ENCODE results near the gene DCDC1. TPM values are rescaled to one million over a fixed set of nuclear protein-coding genes. Genes with fewer than 3 reads are reported as not detected.

The DCDC1 gene
- total RNA-seq, 5 donors from 2014 or later (not counting 1 experiment from before 2014, with no cell fraction given): 0.09 to 1.0 (median 0.22) TPM; not detected in 1

GRCh38 chr11:31107649-31108048, 261.9 kb downstream of the DCDC1 start:
- CTCF ChIA-PET: interaction anchor here in 1 of 2 donors (1.7 kb wide), 1 partner anchor 1069 kb away, joined by 10 read pairs; no protein-coding TSS in a partner anchor
- Mint-ChIP-seq H3K27me3 (no peaks in the 10 kb centered on the region), H3K27ac (no peak overlapping the region), H3K36me3 (no peaks in the 10 kb centered on the region), H3K9me3 (no peaks in the 10 kb centered on the region), H3K4me3 (no peak overlapping the region), H3K4me1 (no peaks in the 10 kb centered on the region)
- no peak overlapping the region for H3K4me3 ChIP-seq (ENCODE audit: control insufficient read depth in 1 of 2, extremely low read depth in 1 of 2, low read length in 1 of 2)
- H3K36me3 ChIP-seq (ENCODE audit: control insufficient read depth in 2 of 2, extremely low read depth in 1 of 2, insufficient read depth in 1 of 2, low read length in 1 of 2): no peaks in the 10 kb centered on the region
- POLR2A ChIA-PET: no interaction called here
- ATAC-seq (replicated peaks in 1 of 4): no peak
- H3K27ac ChIP-seq (ENCODE audit: low read length): no peak overlapping the region
- WGBS (ENCODE audit: insufficient coverage): no CpG with 5 or more reads among the region's 2 CpGs
- no peaks in the 10 kb centered on the region for H3K4me1 ChIP-seq (ENCODE audit: control insufficient read depth in 1 of 2, extremely low read depth in 1 of 2, insufficient read depth in 2 of 2, low read length in 2 of 2)
- H3K9me3 ChIP-seq: no peaks in the 10 kb centered on the region
- DNase-seq: no peak
- H3K27me3 ChIP-seq (replicated peaks in 1 of 2; ENCODE audit: control insufficient read depth in 2 of 2, extremely low read depth in 1 of 2, insufficient read depth in 2 of 2, low read length in 1 of 2): no peaks in the 10 kb centered on the region

- Mint-ChIP-seq H3K27me3 (no peaks in the 10 kb centered on the region), H3K4me1 (no peaks in the 10 kb centered on the region), H3K27ac (no peak overlapping the region), H3K4me3 (no peak overlapping the region), H3K9me3 (no peaks in the 10 kb centered on the region), H3K36me3 (no peaks in the 10 kb centered on the region)
- WGBS (ENCODE audit: insufficient coverage): 30% methylated on average over 2 of the region's 5 CpGs
- Histone ChIP-seq H3K36me3 (ENCODE audit: control insufficient read depth in 2 of 2, extremely low read depth in 1 of 2, insufficient read depth in 1 of 2, low read length in 1 of 2) (no peaks in the 10 kb centered on the region), H3K27ac (ENCODE audit: low read length) (no peak overlapping the region), H3K4me1 (ENCODE audit: control insufficient read depth in 1 of 2, extremely low read depth in 1 of 2, insufficient read depth in 2 of 2, low read length in 2 of 2) (no peaks in the 10 kb centered on the region), H3K4me3 (ENCODE audit: control insufficient read depth in 1 of 2, extremely low read depth in 1 of 2, low read length in 1 of 2) (no peak overlapping the region), H3K9me3 (no peaks in the 10 kb centered on the region), H3K27me3 (replicated peaks in 1 of 2; ENCODE audit: control insufficient read depth in 2 of 2, extremely low read depth in 1 of 2, insufficient read depth in 2 of 2, low read length in 1 of 2) (no peaks in the 10 kb centered on the region)
- no peak for ATAC-seq (replicated peaks in 1 of 4)
- peak in 21 of 35 experiments; percentile 0 to 47 (median 9) for DNase-seq
- ChIA-PET CTCF (interaction anchor here in 1 of 2 donors (1.0 to 1.7 kb wide), 2 partner anchors 1069 to 1191 kb away, joined by 3 to 10 read pairs; no protein-coding TSS in a partner anchor), POLR2A (no interaction called here)
These were observed 262.5 kb downstream of the DCDC1 start for GRCh38 chr11:31106968-31107576.

GRCh38 chr11:31106326-31106725, 263.2 kb downstream of the DCDC1 start:
- Mint-ChIP-seq H3K4me3 (no peak overlapping the region), H3K27ac (no peak overlapping the region), H3K9me3 (no peaks in the 10 kb centered on the region), H3K4me1 (no peaks in the 10 kb centered on the region), H3K27me3 (no peaks in the 10 kb centered on the region), H3K36me3 (no peaks in the 10 kb centered on the region)
- no peak overlapping the region for H3K27ac ChIP-seq (ENCODE audit: low read length)
- POLR2A ChIA-PET: interaction anchor here in 1 of 2 donors (0.6 kb wide), 1 partner anchor 58 kb away, joined by 3 read pairs; no protein-coding TSS in a partner anchor
- CTCF ChIA-PET: interaction anchor here in 1 of 2 donors (1.0 to 1.7 kb wide), 2 partner anchors 1070 to 1192 kb away, joined by 3 to 10 read pairs; no protein-coding TSS in a partner anchor
- H3K36me3 ChIP-seq (ENCODE audit: control insufficient read depth in 2 of 2, extremely low read depth in 1 of 2, insufficient read depth in 1 of 2, low read length in 1 of 2): no peaks in the 10 kb centered on the region
- no peak for ATAC-seq (replicated peaks in 1 of 4)
- no peak for DNase-seq
- no peaks in the 10 kb centered on the region for H3K27me3 ChIP-seq (replicated peaks in 1 of 2; ENCODE audit: control insufficient read depth in 2 of 2, extremely low read depth in 1 of 2, insufficient read depth in 2 of 2, low read length in 1 of 2)
- WGBS (ENCODE audit: insufficient coverage): 60% methylated on average over 1 of the region's 3 CpGs
- H3K4me3 ChIP-seq (ENCODE audit: control insufficient read depth in 1 of 2, extremely low read depth in 1 of 2, low read length in 1 of 2): no peak overlapping the region
- no peaks in the 10 kb centered on the region for H3K9me3 ChIP-seq
- H3K4me1 ChIP-seq (ENCODE audit: control insufficient read depth in 1 of 2, extremely low read depth in 1 of 2, insufficient read depth in 2 of 2, low read length in 2 of 2): no peaks in the 10 kb centered on the region

GRCh38 chr11:31102875-31103274, 266.7 kb downstream of the DCDC1 start:
- Mint-ChIP-seq H3K9me3 (no peaks in the 10 kb centered on the region), H3K4me1 (no peaks in the 10 kb centered on the region), H3K4me3 (no peak overlapping the region), H3K27me3 (no peaks in the 10 kb centered on the region), H3K36me3 (no peaks in the 10 kb centered on the region), H3K27ac (no peak overlapping the region)
- DNase-seq (no peak), ATAC-seq (replicated peaks in 1 of 4) (no peak)
- Histone ChIP-seq H3K4me3 (ENCODE audit: control insufficient read depth in 1 of 2, extremely low read depth in 1 of 2, low read length in 1 of 2) (no peak overlapping the region), H3K9me3 (no peaks in the 10 kb centered on the region), H3K27ac (ENCODE audit: low read length) (no peak overlapping the region), H3K27me3 (replicated peaks in 1 of 2; ENCODE audit: control insufficient read depth in 2 of 2, extremely low read depth in 1 of 2, insufficient read depth in 2 of 2, low read length in 1 of 2) (no peaks in the 10 kb centered on the region), H3K36me3 (ENCODE audit: control insufficient read depth in 2 of 2, extremely low read depth in 1 of 2, insufficient read depth in 1 of 2, low read length in 1 of 2) (no peaks in the 10 kb centered on the region), H3K4me1 (ENCODE audit: control insufficient read depth in 1 of 2, extremely low read depth in 1 of 2, insufficient read depth in 2 of 2, low read length in 2 of 2) (no peaks in the 10 kb centered on the region)
- WGBS (ENCODE audit: insufficient coverage): no CpG with 5 or more reads among the region's 5 CpGs
- POLR2A ChIA-PET: no interaction called here
- CTCF ChIA-PET: no interaction called here

- no peak overlapping the region for H3K27ac Mint-ChIP-seq
- DNase-seq (no peak), ATAC-seq (replicated peaks in 1 of 4) (no peak)
- Histone ChIP-seq H3K4me3 (ENCODE audit: control insufficient read depth in 1 of 2, extremely low read depth in 1 of 2, low read length in 1 of 2) (no peak overlapping the region), H3K36me3 (ENCODE audit: control insufficient read depth in 2 of 2, extremely low read depth in 1 of 2, insufficient read depth in 1 of 2, low read length in 1 of 2) (no peaks in the 10 kb centered on the region), H3K4me1 (ENCODE audit: control insufficient read depth in 1 of 2, extremely low read depth in 1 of 2, insufficient read depth in 2 of 2, low read length in 2 of 2) (no peaks in the 10 kb centered on the region), H3K27ac (ENCODE audit: low read length) (no peak overlapping the region), H3K9me3 (no peaks in the 10 kb centered on the region), H3K27me3 (replicated peaks in 1 of 2; ENCODE audit: control insufficient read depth in 2 of 2, extremely low read depth in 1 of 2, insufficient read depth in 2 of 2, low read length in 1 of 2) (no peaks in the 10 kb centered on the region)
- H3K27me3 Mint-ChIP-seq: no peaks in the 10 kb centered on the region
- no peaks in the 10 kb centered on the region for H3K36me3 Mint-ChIP-seq
- no peak overlapping the region for H3K4me3 Mint-ChIP-seq
- no peaks in the 10 kb centered on the region for H3K9me3 Mint-ChIP-seq
- ChIA-PET CTCF (no interaction called here), POLR2A (no interaction called here)
- H3K4me1 Mint-ChIP-seq: no peaks in the 10 kb centered on the region
These were observed 267.2 kb downstream of the DCDC1 start for GRCh38 chr11:31102316-31102715.

GRCh38 chr11:31096191-31096805, 273.2 kb downstream of the DCDC1 start:
- Histone ChIP-seq H3K9me3 (no peaks in the 10 kb centered on the region), H3K36me3 (ENCODE audit: control insufficient read depth in 2 of 2, extremely low read depth in 1 of 2, insufficient read depth in 1 of 2, low read length in 1 of 2) (no peaks in the 10 kb centered on the region), H3K27ac (ENCODE audit: low read length) (no peak overlapping the region), H3K4me3 (ENCODE audit: control insufficient read depth in 1 of 2, extremely low read depth in 1 of 2, low read length in 1 of 2) (no peak overlapping the region), H3K27me3 (replicated peaks in 1 of 2; ENCODE audit: control insufficient read depth in 2 of 2, extremely low read depth in 1 of 2, insufficient read depth in 2 of 2, low read length in 1 of 2) (no peaks in the 10 kb centered on the region), H3K4me1 (ENCODE audit: control insufficient read depth in 1 of 2, extremely low read depth in 1 of 2, insufficient read depth in 2 of 2, low read length in 2 of 2) (no peaks in the 10 kb centered on the region)
- DNase-seq (no peak), ATAC-seq (replicated peaks in 1 of 4) (no peak)
- CTCF ChIA-PET: no interaction called here
- Mint-ChIP-seq H3K27ac (no peak overlapping the region), H3K27me3 (no peaks in the 10 kb centered on the region), H3K36me3 (no peaks in the 10 kb centered on the region), H3K4me1 (no peaks in the 10 kb centered on the region), H3K4me3 (no peak overlapping the region), H3K9me3 (peaks cover 0 to 3% (median 0%) of the 10 kb centered on the region in 3 donors)
- WGBS (ENCODE audit: insufficient coverage): no CpG with 5 or more reads among the region's 2 CpGs
- POLR2A ChIA-PET: no interaction called here
